Raji (cell line): Measurements from ENCODE around the gene ITPK1.

Experiments used
- POLR2A ChIP-seq: IDR thresholded peaks from 2 replicates; pipeline ENCODE4 v1.6.1; 2011; ENCODE audit warnings: low read depth, low read length, control low read depth; ENCODE audit not compliant: insufficient read depth

Gene ITPK1

GRCh38 chr14:92995620-92996019, 120.1 kb downstream of the ITPK1 start:
- no peak for TF ChIP-seq POLR2A

GRCh38 chr14:92994942-92995341, 120.8 kb downstream of the ITPK1 start:
- no peak for TF ChIP-seq POLR2A

- TF ChIP-seq POLR2A, result no peak
Measured at GRCh38 chr14:92994131-92994676, 121.5 kb downstream of the ITPK1 start.

- TF ChIP-seq POLR2A, result no peak
Measured at GRCh38 chr14:92993302-92993701, 122.4 kb downstream of the ITPK1 start.

GRCh38 chr14:92991536-92991935, 124.2 kb downstream of the ITPK1 start:
- TF ChIP-seq POLR2A, result no peak

GRCh38 chr14:92990456-92991430, 125.0 kb downstream of the ITPK1 start:
- TF ChIP-seq POLR2A, result no peak

GRCh38 chr14:92988786-92989755, 126.7 kb downstream of the ITPK1 start:
- no peak for TF ChIP-seq POLR2A

- TF ChIP-seq POLR2A, result no peak
Measured at GRCh38 chr14:92987713-92988510, 127.8 kb downstream of the ITPK1 start.

GRCh38 chr14:92987148-92987570, 128.6 kb downstream of the ITPK1 start:
- no peak for TF ChIP-seq POLR2A

- TF ChIP-seq POLR2A, result no peak
Measured at GRCh38 chr14:92986254-92987147, 129.2 kb downstream of the ITPK1 start.

GRCh38 chr14:92985521-92985920, 130.2 kb downstream of the ITPK1 start:
- TF ChIP-seq POLR2A, result no peak

- no peak for TF ChIP-seq POLR2A
Measured at GRCh38 chr14:92984896-92985295, 130.8 kb downstream of the ITPK1 start.

- no peak for TF ChIP-seq POLR2A
Measured at GRCh38 chr14:92984082-92984788, 131.5 kb downstream of the ITPK1 start.
